ENCODE results near the gene KIF13A. TPM values are rescaled to one million over a fixed set of nuclear protein-coding genes. Genes with fewer than 3 reads are reported as not detected.

The KIF13A gene
- total RNA-seq, 1 experiment from 2014 or later = 52.2 TPM

GRCh38 chr6:17865243-17865642 lies 122.2 kb downstream of the KIF13A start:
- Histone ChIP-seq H3K4me1 (replicated peaks; ENCODE audit: insufficient read depth) (peaks cover 57% of the 10 kb centered on the region), H4K20me1 (ENCODE audit: insufficient read depth) (0 out of 2 replicates have a peak, but pooled peaks cover 3% of the 10 kb centered on the region), H3K4me3 (peak overlapping the region; percentile 24; the same call in 1 of the 2 replicates), H3K27ac (peak overlapping the region; percentile 94), H3K4me2 (peak overlapping the region; percentile 72), H3K9me3 (ENCODE audit: insufficient read depth, low read depth) (no peaks in the 10 kb centered on the region), H3K79me2 (ENCODE audit: low read depth) (peaks cover 22% of the 10 kb centered on the region), H3F3A (ENCODE audit: insufficient read depth, low read depth) (peaks cover 49% of the 10 kb centered on the region), H3K36me3 (ENCODE audit: low read depth) (no peaks in the 10 kb centered on the region), H3K27me3 (ENCODE audit: insufficient read depth, low read depth) (no peaks in the 10 kb centered on the region), H2AFZ (no peak overlapping the region), H3K9me2 (ENCODE audit: insufficient read depth) (no peaks in the 10 kb centered on the region)
- CTCF ChIA-PET = interaction anchor here (0.6 kb wide), 1 partner anchor 117 kb away, joined by 6 read pairs; no protein-coding TSS in a partner anchor
- intact Hi-C loops (cut with micrococcal nuclease; ENCODE audit: unreplicated experiment) = loop anchor here (1.0 to 5.0 kb wide), 5 partner anchors 11 to 177 kb away; partner anchors contain the start of gene KIF13A
- DNase-seq = peak; percentile 92 to 95
- POLR2A ChIA-PET (ENCODE audit: unreplicated experiment) = interaction anchor here (1.0 kb wide), 1 partner anchor 11 kb away, joined by 4 read pairs; no protein-coding TSS in a partner anchor
- TF ChIP-seq EZH2 (IDR thresholded peaks at IDR 0.05; ENCODE audit: low read depth) (no peak), CTCF (conservative IDR thresholded peaks at IDR 0.05) (no peak)
- BruUV-seq (replicated peaks) = TSS peak; percentile 21

- Histone ChIP-seq H4K20me1 (ENCODE audit: insufficient read depth) (0 out of 2 replicates have a peak, but pooled peaks cover 3% of the 10 kb centered on the region), H3K9me2 (ENCODE audit: insufficient read depth) (no peaks in the 10 kb centered on the region), H3K4me2 (peak overlapping the region; percentile 72), H2AFZ (no peak overlapping the region), H3K4me1 (replicated peaks; ENCODE audit: insufficient read depth) (peaks cover 54% of the 10 kb centered on the region), H3K9me3 (ENCODE audit: insufficient read depth, low read depth) (no peaks in the 10 kb centered on the region), H3K36me3 (ENCODE audit: low read depth) (no peaks in the 10 kb centered on the region), H3K4me3 (no peak overlapping the region), H3K27ac (peak overlapping the region; percentile 94), H3F3A (ENCODE audit: insufficient read depth, low read depth) (peaks cover 49% of the 10 kb centered on the region), H3K27me3 (ENCODE audit: insufficient read depth, low read depth) (no peaks in the 10 kb centered on the region), H3K79me2 (ENCODE audit: low read depth) (peaks cover 22% of the 10 kb centered on the region)
- BruUV-seq (replicated peaks) = no TSS peak
- peak; percentile 34 to 90 for DNase-seq
- ChIA-PET CTCF (interaction anchor here (0.6 to 1.0 kb wide), 2 partner anchors 12 to 47 kb away, joined by 4 to 14 read pairs; no protein-coding TSS in a partner anchor), POLR2A (ENCODE audit: unreplicated experiment) (interaction anchor here (0.5 to 0.7 kb wide), 9 partner anchors 42 to 1973 kb away, joined by 3 to 22 read pairs (median 4); partner anchors contain the start of gene ID4)
- intact Hi-C loops (cut with micrococcal nuclease; ENCODE audit: unreplicated experiment) = loop anchor here (2.0 kb wide), 1 partner anchor 123 kb away; the partner anchor contains the start of gene KIF13A
- TF ChIP-seq EZH2 (IDR thresholded peaks at IDR 0.05; ENCODE audit: low read depth) = no peak
- no peak for TF ChIP-seq CTCF (conservative IDR thresholded peaks at IDR 0.05)
Measured at GRCh38 chr6:17863901-17864754, 123.3 kb downstream of the KIF13A start.

GRCh38 chr6:17861361-17861760 lies 126.1 kb downstream of the KIF13A start:
- no peak overlapping the region for H3K27ac ChIP-seq
- no peaks in the 10 kb centered on the region for H3K9me3 ChIP-seq (ENCODE audit: insufficient read depth, low read depth)
- ChIA-PET POLR2A (ENCODE audit: unreplicated experiment) (no interaction called here), CTCF (no interaction called here)
- H4K20me1 ChIP-seq (ENCODE audit: insufficient read depth) = 0 out of 2 replicates have a peak, but pooled peaks cover 3% of the 10 kb centered on the region
- no peak for DNase-seq
- H3F3A ChIP-seq (ENCODE audit: insufficient read depth, low read depth) = peaks cover 28% of the 10 kb centered on the region
- peaks cover 29% of the 10 kb centered on the region for H3K4me1 ChIP-seq (replicated peaks; ENCODE audit: insufficient read depth)
- peaks cover 12% of the 10 kb centered on the region; the same call in 1 of the 2 replicates for H3K79me2 ChIP-seq (ENCODE audit: low read depth)
- H3K27me3 ChIP-seq (ENCODE audit: insufficient read depth, low read depth) = no peaks in the 10 kb centered on the region
- no peaks in the 10 kb centered on the region for H3K9me2 ChIP-seq (ENCODE audit: insufficient read depth)
- intact Hi-C loops (cut with micrococcal nuclease; ENCODE audit: unreplicated experiment) = no loop called here
- H2AFZ ChIP-seq = no peak overlapping the region
- BruUV-seq (replicated peaks) = no TSS peak
- TF ChIP-seq CTCF (conservative IDR thresholded peaks at IDR 0.05) (no peak), EZH2 (IDR thresholded peaks at IDR 0.05; ENCODE audit: low read depth) (no peak)
- H3K4me2 ChIP-seq = no peak overlapping the region
- H3K36me3 ChIP-seq (ENCODE audit: low read depth) = no peaks in the 10 kb centered on the region
- H3K4me3 ChIP-seq = no peak overlapping the region
